ENCODE results near the gene GIT2. TPM values are rescaled to one million over a fixed set of nuclear protein-coding genes. Genes with fewer than 3 reads are reported as not detected.

GIT2 gene
- total and polyA plus RNA-seq, 2 of the 13 experiments (the other 11 are each of a cell fraction or from before 2014, with no cell fraction given), result 18.4 to 19.8 TPM

DNA sequence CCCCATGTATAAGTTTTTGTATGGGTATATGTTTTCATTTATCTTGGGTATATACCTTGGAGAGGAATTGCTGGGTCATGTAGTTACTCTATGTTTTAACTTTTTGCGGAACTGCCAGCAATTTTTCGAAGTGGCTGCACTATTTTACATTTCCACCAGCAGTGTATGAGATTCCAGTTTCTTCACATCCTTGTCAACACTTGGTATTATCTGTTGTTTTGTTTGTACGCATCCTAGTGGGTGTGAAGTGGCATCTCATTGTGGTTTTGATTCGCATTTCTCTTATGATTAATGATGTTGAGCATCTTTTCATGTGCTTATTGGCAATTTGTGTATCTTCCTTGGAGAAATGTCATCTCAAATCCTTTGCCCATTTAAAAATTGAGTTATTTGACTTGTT, 9.9 kb upstream of the GIT2 start:
- Histone ChIP-seq H4K20me1 (ENCODE audit: insufficient read depth, low read length) (no peaks in the 10 kb centered on the region), H3K4me3 (replicated peaks in 1 of 3; ENCODE audit: insufficient read depth in 1 of 3, low read depth in 2 of 3, low read length in 3 of 3) (no peak overlapping the region), H3K9ac (ENCODE audit: insufficient read depth, low read depth, low read length) (no peak overlapping the region), H2AFZ (ENCODE audit: low read length) (no peak overlapping the region), H3K9me3 (ENCODE audit: low read length) (no peaks in the 10 kb centered on the region), H3K27ac (ENCODE audit: extremely low read length, insufficient read depth, low read length) (no peak overlapping the region), H3K27me3 (ENCODE audit: control insufficient read depth in 1 of 2, insufficient read depth in 2 of 2, low read length in 2 of 2) (no peaks in the 10 kb centered on the region), H3K79me2 (ENCODE audit: insufficient read depth, low read length) (peaks cover 39% of the 10 kb centered on the region), H3K4me1 (ENCODE audit: insufficient read depth, low read length) (peaks cover 38% of the 10 kb centered on the region), H3K4me2 (ENCODE audit: low read depth, low read length) (no peak overlapping the region), H3K36me3 (replicated peaks in 1 of 2; ENCODE audit: control insufficient read depth in 1 of 2, insufficient read depth in 2 of 2, low read length in 2 of 2) (no peaks in the 10 kb centered on the region; a peak in 1 of 5 replicates)
- DNase-seq (ENCODE audit: low spot score) (no peak), FAIRE-seq (no peak), ATAC-seq (no peak)
- POLR2A ChIA-PET, result no interaction called here
- CTCF ChIA-PET (ENCODE audit: low intra/inter-chr PET ratio, low total read pairs), result interaction anchor here (0.6 kb wide), 1 partner anchor 101 kb away, joined by 3 read pairs; no protein-coding TSS in a partner anchor
- peak; percentile 92 for TF ChIP-seq ZNF7 (CRISPR knock-in tag; IDR thresholded peaks at IDR 0.05)
- TF ChIP-seq ZNF737 (CRISPR knock-in tag; IDR thresholded peaks at IDR 0.05; ENCODE audit: borderline replicate concordance), result no peak
- no TSS peak for BruUV-seq (replicated peaks)
- 97% methylated on average over 4 of the region's 4 CpGs for WGBS (ENCODE audit: low lambda C conversion rate)
- in situ Hi-C loops (cut with HindIII; ENCODE audit: extremely low pct_ligation_motif_present, low pct_unique_long_range_greater_than_20kb) (no loop called here), intact Hi-C loops (cut with micrococcal nuclease; ENCODE audit: unreplicated experiment) (no loop called here)

DNA sequence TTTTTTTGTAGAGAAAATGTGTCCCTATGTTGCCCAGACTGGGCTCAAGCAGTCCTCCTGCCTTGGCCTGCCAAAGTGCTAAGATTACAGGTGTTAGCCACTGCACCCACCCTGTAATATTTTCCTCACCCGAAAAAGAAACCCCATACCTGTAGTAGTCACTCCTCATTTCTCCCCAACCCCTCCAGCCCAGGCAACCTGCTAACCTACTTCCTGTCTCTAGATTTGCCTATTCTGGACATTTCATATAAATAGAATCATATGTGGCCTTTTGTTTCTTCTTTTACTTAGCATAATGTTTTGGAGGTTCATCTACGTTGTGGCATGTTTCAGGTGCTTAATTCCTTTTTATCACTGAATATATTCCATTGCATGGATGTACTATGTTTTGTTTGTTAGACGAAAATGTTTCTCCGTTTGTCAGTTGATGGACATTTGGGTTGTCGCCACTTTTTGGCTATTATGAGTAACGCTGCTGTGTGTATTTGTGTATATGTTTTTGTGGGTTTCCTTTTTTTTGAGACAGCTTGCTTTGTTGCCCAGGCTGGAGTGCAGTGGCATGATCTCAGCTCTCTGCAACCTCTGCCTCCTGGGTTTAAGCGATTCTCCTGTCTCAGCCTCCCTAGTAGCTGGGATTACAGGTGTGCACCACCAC, 9.3 kb upstream of the GIT2 start:
- Histone ChIP-seq H4K20me1 (ENCODE audit: insufficient read depth, low read length) (no peaks in the 10 kb centered on the region), H2AFZ (ENCODE audit: low read length) (no peak overlapping the region), H3K4me3 (replicated peaks in 1 of 3; ENCODE audit: insufficient read depth in 1 of 3, low read depth in 2 of 3, low read length in 3 of 3) (no peak overlapping the region), H3K4me2 (ENCODE audit: low read depth, low read length) (no peak overlapping the region), H3K27ac (ENCODE audit: extremely low read length, insufficient read depth, low read length) (no peak overlapping the region), H3K4me1 (ENCODE audit: insufficient read depth, low read length) (peaks cover 38% of the 10 kb centered on the region), H3K36me3 (replicated peaks in 1 of 2; ENCODE audit: control insufficient read depth in 1 of 2, insufficient read depth in 2 of 2, low read length in 2 of 2) (no peaks in the 10 kb centered on the region; a peak in 1 of 5 replicates), H3K27me3 (ENCODE audit: control insufficient read depth in 1 of 2, insufficient read depth in 2 of 2, low read length in 2 of 2) (no peaks in the 10 kb centered on the region), H3K9me3 (ENCODE audit: low read length) (no peaks in the 10 kb centered on the region), H3K9ac (ENCODE audit: insufficient read depth, low read depth, low read length) (no peak overlapping the region), H3K79me2 (ENCODE audit: insufficient read depth, low read length) (peaks cover 39% of the 10 kb centered on the region)
- CTCF ChIA-PET (ENCODE audit: low intra/inter-chr PET ratio, low total read pairs), result interaction anchor here (0.6 kb wide), 1 partner anchor 102 kb away, joined by 3 read pairs; no protein-coding TSS in a partner anchor
- TF ChIP-seq SSRP1 (CRISPR knock-in tag; IDR thresholded peaks at IDR 0.05), result no peak
- TF ChIP-seq KDM3A (CRISPR knock-in tag; IDR thresholded peaks at IDR 0.05; ENCODE audit: low read depth), result no peak
- no peak for TF ChIP-seq ZNF430 (CRISPR knock-in tag; IDR thresholded peaks at IDR 0.05)
- TF ChIP-seq, protein P1, sequence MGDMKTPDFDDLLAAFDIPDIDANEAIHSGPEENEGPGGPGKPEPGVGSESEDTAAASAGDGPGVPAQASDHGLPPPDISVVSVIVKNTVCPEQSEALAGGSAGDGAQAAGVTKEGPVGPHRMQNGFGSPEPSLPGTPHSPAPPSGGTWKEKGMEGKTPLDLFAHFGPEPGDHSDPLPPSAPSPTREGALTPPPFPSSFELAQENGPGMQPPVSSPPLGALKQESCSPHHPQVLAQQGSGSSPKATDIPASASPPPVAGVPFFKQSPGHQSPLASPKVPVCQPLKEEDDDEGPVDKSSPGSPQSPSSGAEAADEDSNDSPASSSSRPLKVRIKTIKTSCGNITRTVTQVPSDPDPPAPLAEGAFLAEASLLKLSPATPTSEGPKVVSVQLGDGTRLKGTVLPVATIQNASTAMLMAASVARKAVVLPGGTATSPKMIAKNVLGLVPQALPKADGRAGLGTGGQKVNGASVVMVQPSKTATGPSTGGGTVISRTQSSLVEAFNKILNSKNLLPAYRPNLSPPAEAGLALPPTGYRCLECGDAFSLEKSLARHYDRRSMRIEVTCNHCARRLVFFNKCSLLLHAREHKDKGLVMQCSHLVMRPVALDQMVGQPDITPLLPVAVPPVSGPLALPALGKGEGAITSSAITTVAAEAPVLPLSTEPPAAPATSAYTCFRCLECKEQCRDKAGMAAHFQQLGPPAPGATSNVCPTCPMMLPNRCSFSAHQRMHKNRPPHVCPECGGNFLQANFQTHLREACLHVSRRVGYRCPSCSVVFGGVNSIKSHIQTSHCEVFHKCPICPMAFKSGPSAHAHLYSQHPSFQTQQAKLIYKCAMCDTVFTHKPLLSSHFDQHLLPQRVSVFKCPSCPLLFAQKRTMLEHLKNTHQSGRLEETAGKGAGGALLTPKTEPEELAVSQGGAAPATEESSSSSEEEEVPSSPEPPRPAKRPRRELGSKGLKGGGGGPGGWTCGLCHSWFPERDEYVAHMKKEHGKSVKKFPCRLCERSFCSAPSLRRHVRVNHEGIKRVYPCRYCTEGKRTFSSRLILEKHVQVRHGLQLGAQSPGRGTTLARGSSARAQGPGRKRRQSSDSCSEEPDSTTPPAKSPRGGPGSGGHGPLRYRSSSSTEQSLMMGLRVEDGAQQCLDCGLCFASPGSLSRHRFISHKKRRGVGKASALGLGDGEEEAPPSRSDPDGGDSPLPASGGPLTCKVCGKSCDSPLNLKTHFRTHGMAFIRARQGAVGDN (CRISPR knock-in tag; IDR thresholded peaks at IDR 0.05), result no peak
- FAIRE-seq (no peak), DNase-seq (ENCODE audit: low spot score) (no peak), ATAC-seq (no peak)
- intact Hi-C loops (cut with micrococcal nuclease; ENCODE audit: unreplicated experiment) (no loop called here), in situ Hi-C loops (cut with HindIII; ENCODE audit: extremely low pct_ligation_motif_present, low pct_unique_long_range_greater_than_20kb) (no loop called here)
- 94% methylated on average over 7 of the region's 7 CpGs for WGBS (ENCODE audit: low lambda C conversion rate)
- BruUV-seq (replicated peaks), result no TSS peak
- POLR2A ChIA-PET, result no interaction called here

Measured in HepG2 (cell line).